ENCODE data around the gene CFAP126.
"Not testable (repeated sequence)": the region's sequence is repeated elsewhere in the genome, so short reads cannot be mapped to it uniquely, and the experiment has no call there.

CFAP126 gene

DNA sequence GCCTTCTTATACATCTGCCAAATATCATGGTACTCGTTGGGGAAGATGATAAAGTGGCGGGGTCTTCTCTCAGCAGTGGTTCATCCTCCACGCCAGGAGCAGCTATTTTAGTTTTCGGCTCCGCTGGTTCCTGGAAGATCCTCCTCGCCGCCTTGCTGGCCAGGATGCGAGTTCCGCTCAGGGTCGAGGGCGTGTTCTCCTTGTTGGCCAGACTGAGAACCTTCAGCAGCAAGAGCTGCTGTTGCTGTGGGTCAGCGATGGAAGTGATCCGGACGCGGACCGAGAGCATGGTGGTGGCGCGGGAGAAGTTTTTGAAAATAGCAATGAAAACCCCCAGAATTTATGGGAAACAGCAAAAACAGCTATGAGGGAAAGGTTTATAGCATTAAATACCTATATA lies 11.4 kb upstream of the CFAP126 start:
- no peak for DNase-seq

DNA sequence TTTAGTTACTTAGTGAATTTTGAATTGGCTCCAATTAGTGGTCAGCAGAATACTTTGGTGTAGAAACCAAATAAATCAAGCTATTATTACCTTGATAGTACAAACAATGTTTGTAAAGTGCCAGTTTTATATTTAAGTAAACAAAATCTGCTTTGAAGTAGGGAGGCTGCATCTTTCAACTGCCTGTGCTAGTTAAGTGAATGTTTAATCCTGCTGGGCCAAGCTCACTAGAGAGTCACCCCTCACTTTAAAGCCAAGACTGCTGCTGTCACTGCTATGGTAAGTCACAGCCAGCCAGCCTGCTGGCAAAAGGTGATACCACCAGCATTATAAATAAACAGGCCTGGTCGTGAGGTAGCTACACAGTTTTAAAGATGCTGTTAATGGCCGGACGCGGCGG lies 10.3 kb upstream of the CFAP126 start:
- DNase-seq, result no peak

DNA sequence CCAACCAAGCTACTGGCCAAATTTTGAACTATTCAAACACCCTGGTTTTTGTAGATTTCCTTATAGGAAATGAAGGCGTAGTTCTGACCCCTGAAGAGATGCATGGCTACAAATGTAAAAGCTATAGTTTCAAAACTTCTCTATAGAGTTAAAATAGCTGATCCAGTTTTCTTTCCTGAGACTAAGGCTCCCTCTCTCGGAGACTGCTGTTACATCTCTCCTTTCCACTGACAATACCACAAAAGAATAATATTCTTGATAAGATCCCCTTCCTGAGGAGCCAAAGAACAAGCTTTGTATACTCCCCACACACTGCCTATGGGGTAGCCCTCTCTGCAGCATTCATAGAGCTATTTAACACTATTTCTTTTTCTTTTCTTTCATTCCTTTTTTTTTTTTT lies 6.7 kb upstream of the CFAP126 start:
- DNase-seq, result no peak

DNA sequence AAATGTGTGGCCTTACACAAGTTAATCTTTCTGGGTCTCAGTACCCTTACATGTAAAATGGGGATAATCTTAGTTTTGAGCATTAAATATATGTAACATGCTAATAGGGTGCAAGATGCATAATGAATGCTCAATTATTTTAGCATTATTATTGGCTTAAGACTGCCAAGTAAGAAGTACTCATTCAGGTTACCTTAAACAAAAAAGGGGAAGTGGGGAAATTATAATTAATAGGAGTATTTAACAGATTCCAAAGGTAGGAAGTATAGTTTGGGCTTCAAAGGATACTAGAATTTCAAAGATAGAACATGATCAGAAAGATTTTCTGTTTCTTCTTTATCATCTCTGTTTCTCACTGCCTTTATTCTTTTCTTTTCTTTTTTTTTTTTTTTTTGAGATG lies 5.8 kb upstream of the CFAP126 start:
- DNase-seq, result no peak

DNA sequence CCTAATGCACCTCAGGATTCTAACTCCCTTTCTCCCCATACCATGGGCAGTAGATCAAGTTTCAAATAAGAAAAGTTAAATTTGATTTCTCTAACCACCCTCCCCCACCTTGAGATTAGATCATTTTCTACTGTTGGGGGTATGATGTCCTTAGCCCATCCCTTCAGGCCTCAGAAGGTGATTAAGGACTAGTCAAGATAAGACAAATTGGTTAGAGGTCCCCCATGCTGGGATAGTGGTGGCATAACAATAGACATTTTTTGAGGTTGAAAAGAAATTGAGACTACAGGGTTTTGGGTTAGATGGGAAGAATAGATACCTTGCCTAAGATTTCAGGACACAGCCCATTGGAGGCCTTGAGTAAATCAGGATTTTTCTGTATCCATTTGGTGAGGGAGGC lies 2.5 kb downstream of the CFAP126 start:
- no peak for DNase-seq

DNA sequence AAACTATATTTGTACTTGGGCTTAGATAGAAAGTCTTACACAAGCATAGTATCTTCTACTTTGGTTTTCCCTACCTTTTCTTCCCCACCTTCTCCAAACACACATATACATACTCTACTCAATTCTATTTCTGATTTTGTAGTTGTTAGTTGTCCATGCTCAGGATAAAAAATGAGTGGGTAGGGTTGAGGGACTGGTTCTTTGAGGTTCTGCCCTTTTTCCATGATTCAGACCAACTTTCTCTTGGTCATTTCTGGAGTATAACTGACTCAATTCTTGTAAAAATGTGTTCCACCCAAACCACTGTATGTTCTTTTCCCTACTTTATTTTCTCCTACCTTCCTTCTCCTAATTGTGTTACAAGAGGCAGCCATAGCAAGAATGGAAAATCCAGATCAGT lies 3.3 kb downstream of the CFAP126 start:
- no peak for DNase-seq

DNA sequence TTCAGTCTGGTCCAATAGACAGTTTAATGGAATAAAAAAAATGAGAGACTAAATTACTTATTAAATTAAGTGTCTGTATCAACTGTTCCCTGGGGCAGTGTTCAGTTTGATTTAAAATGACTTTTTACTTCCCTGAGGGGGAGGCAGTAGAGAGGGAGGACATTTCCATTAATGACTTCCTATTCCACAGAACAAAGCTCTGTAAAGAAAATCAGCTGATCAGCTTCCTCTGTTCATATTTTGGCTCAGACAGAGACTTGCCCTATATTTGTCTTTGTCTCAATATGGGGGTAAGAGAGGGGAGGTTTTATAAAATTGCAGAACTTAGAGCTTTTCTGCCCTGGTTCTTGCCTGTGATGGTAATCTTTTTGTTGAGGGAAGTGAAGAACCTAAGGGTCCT lies 8.4 kb downstream of the CFAP126 start:
- DNase-seq, result no peak

DNA sequence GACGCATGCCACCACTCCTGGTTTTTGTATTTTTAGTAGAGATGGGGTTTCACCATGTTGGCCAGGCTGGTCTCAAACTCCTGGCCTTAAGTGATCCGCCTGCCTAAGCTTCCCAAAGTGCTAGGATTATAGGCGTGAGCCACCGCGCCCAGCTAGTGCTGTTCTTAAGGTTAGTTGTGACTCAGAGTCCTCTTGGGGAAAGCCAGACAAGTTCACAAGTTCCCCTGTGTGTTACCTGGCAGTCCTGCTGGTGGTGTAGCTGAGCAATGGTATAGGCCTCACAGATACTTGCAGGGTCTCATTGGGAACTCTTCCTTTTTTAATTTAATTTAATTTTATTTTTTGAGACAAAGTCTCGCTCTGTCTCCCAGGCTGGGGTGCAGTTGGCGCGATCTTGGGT lies 10.6 kb downstream of the CFAP126 start:
- no peak for DNase-seq

DNA sequence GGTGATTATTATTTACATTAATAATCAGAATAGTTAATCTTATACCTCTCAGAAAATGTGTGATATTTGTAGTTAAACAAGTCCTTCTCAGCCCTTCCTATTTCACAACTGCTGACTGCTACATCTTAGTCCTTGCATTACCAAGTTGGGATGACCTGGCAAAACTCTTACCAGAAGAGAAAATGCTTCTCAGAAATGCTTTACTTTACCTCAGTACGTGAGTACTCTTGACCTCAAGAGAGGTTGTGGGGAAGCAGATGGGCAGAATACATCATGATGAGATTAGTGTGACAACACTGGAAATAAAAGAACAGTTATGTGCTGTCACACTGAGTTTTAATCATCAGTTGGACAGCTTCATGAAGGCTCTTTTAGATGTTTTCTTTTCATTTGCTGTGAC lies 16.2 kb downstream of the CFAP126 start:
- no peak for DNase-seq

DNA sequence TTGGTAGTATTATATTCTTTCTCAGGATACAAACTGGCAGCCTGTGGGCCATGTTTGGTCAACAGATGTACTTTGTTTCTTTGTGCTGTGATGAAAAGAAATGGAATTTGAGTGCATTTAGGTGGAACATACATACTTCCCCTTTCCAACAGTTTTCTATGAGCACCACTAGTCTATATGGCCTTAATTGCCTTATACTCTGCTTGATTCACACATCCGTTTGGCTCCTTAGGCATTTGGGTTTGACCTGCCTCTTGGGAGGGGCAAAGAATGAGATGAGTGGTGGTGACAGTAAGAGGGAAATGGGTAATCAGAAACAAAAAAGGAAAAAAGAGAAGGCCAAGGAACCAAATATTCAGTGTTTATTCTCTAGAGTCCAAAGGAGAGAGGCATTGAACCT lies 17.0 kb downstream of the CFAP126 start:
- no peak for DNase-seq

DNA sequence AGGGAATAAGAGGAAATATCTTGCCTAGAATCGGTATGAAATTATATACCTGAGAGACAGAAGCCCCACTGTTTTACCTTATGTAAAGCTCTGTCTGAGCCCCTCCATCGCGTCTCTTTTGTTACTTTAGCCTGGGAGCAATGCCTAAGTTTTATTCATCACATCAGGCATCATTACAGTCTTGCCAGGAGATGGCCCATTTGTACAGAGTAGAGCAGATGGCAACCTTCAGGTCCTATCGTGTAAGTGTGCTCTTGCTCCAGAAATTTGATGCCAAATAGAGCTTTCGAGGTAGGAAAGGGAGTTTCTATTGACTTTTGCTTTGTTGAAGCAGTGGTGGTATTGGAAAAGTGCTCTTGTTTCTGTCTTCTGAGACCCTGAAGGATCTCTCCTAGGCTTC lies 24.9 kb downstream of the CFAP126 start:
- no peak for DNase-seq

DNA sequence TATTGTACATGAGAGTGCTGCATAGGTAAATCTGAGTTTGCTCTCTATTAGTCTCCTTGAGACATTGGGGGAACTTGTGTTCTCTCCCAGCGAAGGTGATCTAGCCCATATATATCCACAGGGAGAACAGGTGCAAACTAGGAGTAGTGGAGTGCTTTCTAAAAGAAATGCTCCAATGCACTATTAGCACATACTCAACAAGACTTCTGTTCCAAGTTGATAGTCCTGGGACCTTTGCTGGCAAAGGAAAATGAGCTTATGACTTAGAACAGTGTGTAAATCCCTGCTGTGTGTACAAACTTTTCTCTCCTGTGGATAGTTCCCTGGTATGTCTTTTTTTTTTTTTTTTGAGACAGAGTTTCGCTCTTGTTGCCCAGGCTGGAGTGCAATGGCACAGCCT lies 25.5 kb downstream of the CFAP126 start:
- DNase-seq, result no peak

DNA sequence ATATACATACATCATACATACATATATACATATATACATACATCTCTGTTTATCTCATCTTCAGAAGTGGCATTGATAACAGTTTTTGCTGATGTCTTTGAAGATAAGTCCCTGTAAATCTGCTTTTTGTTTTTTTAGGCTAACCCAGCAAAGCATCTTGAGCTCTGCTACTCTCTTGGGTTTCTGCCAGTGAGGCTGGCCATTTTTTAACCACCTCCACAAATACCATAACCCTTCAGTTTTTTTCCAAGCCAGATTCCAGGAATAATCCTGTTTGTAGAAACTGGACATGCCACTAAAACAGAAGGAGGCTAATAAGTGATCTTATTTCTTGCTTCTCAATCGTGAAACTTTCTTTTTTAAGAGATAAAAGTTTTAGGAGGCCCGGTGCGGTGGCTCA lies 31.9 kb downstream of the CFAP126 start:
- DNase-seq, result no peak

DNA sequence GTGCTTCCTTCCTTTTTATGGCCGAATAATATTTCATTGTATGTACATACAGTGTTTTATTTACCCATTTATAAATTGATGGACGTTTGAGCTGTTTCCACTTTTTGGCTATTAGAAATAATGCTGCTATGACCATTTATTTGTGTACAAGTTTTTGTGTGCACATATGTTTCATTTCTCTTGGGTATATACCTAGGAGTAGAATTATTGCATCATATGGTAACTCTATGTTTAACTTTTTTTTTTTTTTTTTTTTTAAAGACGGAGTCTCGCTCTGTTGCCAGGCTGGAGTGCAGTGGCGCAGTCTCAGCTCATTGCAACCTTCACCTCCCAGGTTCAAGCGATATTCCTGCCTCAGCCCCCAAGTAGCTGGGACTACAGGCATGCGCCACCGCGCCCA lies 34.5 kb downstream of the CFAP126 start:
- no peak for DNase-seq

DNA sequence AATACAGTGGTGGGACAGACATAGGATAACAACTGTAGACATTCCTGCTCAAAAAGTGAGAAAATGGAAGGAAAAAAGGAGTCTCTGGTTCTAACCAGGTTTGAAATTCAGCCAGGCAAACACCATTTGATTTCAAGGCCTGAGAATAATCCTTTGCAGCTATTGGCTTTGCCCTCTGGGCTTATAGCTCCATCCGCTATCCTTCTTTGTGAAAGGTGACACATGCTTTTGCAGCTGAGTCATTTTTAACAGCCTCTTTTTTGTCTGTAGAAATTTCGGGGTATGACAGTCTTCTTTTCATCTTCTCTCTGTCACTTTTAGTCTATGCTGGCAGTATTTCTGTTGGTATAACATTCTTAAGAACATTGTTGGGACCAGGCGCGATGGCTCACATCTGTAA lies 37.3 kb downstream of the CFAP126 start:
- DNase-seq, result no peak

DNA sequence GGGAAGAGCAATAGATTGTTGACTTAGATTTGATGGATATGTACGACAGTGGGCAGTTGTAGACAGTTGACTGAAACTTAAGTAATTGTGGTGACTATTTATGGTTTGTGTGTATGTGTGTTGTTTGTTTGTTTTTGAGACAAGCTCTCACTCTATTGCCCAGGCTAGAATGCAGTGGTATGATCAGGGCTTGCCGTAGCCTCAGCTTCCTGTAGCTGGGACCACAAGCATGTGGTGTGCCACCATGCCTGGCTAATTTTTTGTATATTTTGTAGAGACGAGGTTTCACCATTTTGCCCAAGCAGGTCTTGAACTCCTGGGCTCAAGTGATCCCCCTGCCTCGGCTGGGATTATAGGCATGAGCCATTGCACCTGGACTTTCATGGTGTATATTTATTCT lies 43.7 kb downstream of the CFAP126 start:
- DNase-seq, result no peak

DNA sequence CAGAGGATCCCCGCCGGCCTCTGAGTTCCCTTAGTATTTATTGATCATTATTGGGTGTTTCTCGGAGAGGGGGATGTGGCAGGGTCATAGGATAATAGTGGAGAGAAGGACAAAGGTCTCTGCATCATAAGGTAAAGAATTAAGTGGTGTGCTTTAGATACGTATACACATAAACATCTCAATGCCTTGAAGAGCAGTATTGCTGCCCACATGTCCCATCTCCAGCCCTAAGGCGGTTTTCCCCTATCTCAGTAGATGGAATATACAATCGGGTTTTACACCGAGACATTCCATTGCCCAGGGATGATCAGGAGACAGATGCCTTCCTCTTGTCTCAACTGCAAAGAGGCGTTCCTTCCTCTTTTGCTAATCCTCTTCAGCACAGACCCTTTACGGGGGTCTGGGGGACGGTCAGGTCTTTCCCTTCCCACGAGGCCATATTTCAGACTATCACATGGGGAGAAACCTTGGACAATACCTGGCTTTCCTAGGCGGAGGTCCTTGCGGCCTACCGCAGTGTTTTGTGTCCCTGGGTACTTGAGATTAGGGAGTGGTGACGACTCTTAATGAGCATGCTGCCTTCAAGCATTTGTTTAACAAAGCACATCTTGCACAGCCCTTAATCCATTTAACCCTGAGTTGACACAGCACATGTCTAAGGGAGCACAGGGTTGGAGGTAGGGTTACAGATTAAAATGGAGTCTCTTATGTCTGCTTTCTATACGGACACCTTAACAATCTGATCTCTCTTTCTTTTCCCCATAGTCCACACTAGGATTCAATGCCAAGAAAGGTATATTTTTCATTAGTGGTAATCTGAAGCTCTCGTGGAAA lies 51.6 kb downstream of the CFAP126 start:
- not testable (repeated sequence) for DNase-seq
